GM12865 (cell line): ENCODE measurements around the gene GNB5.

Experiments
- DNase-seq: peaks from one replicate; pipeline ENCODE4 v3.0.0; 2010; ENCODE audit warnings: low read depth
- H3K4me3 ChIP-seq: 2 replicates; pipeline ENCODE4 v1.5.1; 2011; ENCODE audit warnings: mild to moderate bottlenecking, low read depth, low read length, control low read depth
- CTCF ChIP-seq: IDR thresholded peaks from 2 replicates; pipeline ENCODE4 v1.5.1; 2011; ENCODE audit warnings: low read length, control low read depth, low read depth, inconsistent platforms; ENCODE audit not compliant: insufficient read depth; ENCODE audit errors: missing control alignments

GNB5 gene

DNA sequence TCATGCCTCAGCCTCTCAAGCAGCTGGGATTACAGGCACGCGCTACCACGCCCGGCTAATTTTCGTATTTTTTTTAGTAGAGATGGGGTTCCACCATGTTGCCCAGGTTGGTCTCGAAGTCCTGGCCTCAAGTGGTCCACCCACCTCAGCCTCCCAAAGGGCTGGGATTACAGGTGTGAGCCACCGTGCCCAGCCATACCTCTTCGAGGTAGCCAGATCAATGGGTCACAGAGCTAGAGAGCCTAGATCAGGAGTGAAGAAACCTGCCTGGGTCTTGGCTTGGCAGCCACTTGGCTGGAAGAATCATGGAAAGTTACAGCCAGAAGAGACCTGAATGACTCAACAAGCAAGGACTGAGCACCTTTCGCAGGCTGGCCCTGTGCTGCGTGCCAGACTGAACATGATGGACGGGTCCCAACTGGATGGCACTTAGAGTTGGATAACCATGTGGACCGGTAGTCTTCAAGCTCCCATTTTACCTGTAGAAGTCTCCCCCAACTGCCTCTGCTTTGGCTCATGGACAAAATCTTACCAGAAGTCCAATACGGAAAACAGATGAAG lies 29.7 kb downstream of the GNB5 start:
- no peak for TF ChIP-seq CTCF
- no peak for DNase-seq
- no peak overlapping the region for H3K4me3 ChIP-seq

DNA sequence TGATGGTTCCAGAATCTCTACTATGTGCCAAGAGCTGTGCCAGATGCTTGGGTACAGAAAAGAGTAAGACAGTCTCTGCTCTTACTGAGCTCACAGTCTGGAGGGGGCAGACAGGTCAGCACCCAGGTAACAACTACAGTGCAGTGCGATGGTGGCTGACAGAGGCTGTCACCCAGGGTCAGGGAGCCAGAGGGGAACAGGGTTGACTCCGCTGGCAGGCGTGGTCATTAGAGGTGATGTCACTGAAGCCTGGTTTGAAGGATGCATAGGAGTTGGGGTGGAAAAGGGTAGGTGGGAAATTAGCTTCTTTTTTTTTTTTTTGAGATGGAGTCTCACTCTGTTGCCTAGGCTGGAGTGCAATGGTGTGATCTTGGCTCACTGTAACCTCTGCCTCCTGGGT lies 31.5 kb downstream of the GNB5 start:
- TF ChIP-seq CTCF, result no peak
- H3K4me3 ChIP-seq, result no peak overlapping the region
- no peak for DNase-seq

DNA sequence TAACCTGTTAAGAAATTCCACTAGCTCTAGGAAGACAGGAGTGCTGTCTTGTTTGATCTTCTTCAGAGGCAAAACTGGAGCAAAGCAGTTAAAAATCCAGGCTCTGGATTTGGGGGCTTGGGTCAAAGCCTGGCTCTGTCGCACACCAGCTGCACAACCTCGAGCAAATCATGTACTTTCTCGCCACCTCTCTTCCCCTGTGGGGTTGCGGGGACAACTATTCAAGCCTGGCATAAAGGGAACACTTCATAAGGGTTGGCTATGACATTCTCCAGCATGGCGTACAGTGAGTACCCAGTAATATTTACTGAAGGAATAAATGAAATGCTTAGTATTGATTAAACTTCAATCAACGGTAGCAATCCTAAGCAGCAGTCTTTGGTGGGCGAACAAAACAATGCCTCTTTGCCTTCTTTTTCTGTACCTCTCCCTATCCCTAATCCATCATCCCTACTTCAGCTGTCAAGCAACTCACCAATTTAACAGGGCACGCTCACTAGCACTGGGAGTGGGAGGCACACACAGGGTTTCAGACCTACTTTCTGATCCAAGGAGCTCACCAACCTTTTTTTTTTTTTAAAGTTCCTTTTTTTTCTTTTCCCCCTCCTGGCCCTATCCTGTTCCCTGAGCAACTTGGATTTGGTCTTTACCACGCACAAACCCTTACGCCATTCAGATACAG lies 33.0 kb downstream of the GNB5 start:
- no peak for TF ChIP-seq CTCF
- no peak overlapping the region for H3K4me3 ChIP-seq
- DNase-seq, result no peak

GRCh38 chr15:52155878-52156277 lies 35.3 kb downstream of the GNB5 start:
- no peak for TF ChIP-seq CTCF
- H3K4me3 ChIP-seq, result no peak overlapping the region
- DNase-seq, result no peak

DNA sequence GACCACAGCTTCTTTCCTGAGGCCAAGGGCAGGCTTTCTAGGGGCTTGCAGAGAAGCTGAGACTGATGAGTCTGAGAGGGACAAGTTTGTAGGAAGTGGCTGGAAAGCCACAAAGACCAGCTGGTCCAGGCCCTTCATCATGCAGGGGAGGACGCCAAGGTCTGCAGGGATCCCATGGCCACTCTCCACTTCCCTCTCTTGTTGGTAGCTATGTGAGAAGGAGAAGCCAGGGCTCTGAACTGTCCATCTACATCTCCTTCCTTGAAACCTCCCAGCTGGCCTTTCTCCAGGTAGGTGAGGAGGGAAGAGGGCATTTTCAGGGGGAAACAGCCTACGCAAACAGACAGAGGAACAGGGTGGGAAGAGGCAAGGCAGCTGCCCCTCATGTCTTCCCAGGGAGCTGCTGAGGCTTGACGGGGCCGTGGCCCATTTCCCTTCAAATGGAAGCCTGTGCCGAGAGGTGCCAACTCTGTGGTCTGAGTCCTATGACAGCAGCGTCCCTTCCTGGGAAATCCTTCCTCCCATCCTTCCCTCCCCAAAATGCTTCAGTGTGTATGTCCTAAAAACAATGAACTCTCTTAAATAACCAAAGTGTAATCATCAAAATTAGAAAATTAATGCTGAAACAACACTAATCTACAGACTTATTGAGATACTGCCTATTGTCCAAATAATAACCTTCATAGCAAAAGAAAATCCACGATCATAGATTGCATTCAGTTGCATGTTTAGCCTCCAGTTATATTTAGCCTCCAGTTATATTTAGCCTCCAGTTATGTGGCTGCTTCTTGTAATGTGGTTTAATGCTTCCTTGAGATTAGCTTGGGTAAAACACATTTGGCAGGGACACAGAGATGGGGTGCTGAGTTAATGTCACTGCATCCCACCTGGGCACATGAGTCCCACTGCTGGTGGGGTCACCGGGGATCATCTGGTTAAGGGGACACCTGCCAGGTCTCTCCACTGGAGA lies 36.0 kb downstream of the GNB5 start:
- no peak for DNase-seq
- no peak overlapping the region for H3K4me3 ChIP-seq
- TF ChIP-seq CTCF, result no peak

- H3K4me3 ChIP-seq, result no peak overlapping the region
- TF ChIP-seq CTCF, result no peak
- no peak for DNase-seq
Measured at GRCh38 chr15:52153900-52154895, 37.0 kb downstream of the GNB5 start.
